ENCODE data around the gene AOC2. TPM values are rescaled to one million over a fixed set of nuclear protein-coding genes. Genes with fewer than 3 reads are reported as not detected.

The AOC2 gene
- total RNA-seq, 1 experiment from 2014 or later, result 1.4 TPM

DNA sequence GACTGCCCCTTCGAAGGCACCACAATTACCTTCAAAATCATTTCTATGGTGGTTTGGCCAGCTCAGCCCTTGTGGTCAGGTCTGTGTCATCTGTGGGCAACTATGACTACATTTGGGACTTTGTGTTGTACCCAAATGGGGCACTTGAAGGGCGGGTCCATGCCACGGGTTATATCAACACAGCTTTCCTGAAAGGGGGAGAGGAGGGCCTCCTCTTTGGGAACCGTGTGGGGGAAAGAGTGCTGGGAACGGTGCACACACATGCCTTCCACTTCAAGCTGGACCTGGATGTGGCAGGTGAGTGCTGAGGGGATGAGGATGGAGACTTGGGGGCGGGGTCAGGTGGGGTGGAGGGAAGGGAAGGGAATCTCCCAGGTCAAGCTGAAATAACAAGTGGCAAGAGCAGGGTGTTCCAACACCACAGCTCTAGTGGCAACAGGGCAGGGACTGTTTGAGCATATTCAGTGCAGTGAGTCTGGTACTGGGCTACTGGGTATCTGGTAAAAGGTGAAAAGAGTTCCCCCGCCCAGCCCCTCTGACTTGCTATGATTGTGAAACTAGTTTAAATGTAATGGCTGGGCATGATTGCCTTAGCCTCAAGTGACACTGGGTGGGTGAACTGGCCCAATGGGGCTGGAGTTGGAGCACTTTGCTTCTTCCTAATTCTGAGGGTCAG lies 1.7 kb downstream of the AOC2 start:
- Histone ChIP-seq H3K9me3 (ENCODE audit: low read length) (no peaks in the 10 kb centered on the region), H3K27me3 (ENCODE audit: low read length) (no peaks in the 10 kb centered on the region), H3F3A (ENCODE audit: low read length, unreplicated experiment) (no peaks in the 10 kb centered on the region), H2AFZ (ENCODE audit: low read length) (no peak overlapping the region), H4K20me1 (ENCODE audit: low read length) (no peaks in the 10 kb centered on the region), H3K79me2 (ENCODE audit: low read length) (no peaks in the 10 kb centered on the region), H3K36me3 (ENCODE audit: low read depth, low read length) (peaks cover 36% of the 10 kb centered on the region), H3K9ac (ENCODE audit: low read length) (no peak overlapping the region), H3K4me2 (ENCODE audit: low read length) (no peak overlapping the region; the same call in 1 of the 2 replicates), H3K9me2 (replicated peaks; ENCODE audit: low read length) (no peaks in the 10 kb centered on the region), H3K27ac (ENCODE audit: low read length) (peak overlapping the region; percentile 22; the same call in 1 of the 2 replicates), H3K4me1 (ENCODE audit: insufficient read depth, low read length) (peaks cover 8% of the 10 kb centered on the region), H3K4me3 (ENCODE audit: low read length) (no peak overlapping the region)
- TF ChIP-seq, protein P1, sequence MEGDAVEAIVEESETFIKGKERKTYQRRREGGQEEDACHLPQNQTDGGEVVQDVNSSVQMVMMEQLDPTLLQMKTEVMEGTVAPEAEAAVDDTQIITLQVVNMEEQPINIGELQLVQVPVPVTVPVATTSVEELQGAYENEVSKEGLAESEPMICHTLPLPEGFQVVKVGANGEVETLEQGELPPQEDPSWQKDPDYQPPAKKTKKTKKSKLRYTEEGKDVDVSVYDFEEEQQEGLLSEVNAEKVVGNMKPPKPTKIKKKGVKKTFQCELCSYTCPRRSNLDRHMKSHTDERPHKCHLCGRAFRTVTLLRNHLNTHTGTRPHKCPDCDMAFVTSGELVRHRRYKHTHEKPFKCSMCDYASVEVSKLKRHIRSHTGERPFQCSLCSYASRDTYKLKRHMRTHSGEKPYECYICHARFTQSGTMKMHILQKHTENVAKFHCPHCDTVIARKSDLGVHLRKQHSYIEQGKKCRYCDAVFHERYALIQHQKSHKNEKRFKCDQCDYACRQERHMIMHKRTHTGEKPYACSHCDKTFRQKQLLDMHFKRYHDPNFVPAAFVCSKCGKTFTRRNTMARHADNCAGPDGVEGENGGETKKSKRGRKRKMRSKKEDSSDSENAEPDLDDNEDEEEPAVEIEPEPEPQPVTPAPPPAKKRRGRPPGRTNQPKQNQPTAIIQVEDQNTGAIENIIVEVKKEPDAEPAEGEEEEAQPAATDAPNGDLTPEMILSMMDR (conservative IDR thresholded peaks at IDR 0.05; ENCODE audit: low read depth, low read length), result no peak
- no peak for TF ChIP-seq EZH2 (IDR thresholded peaks at IDR 0.05; ENCODE audit: low read length, unreplicated experiment)
- BruUV-seq (replicated peaks), result no TSS peak
- CTCF ChIA-PET, result no interaction called here
- DNase-seq (peak; percentile 46), ATAC-seq (no peak)
- POLR2A ChIA-PET (ENCODE audit: unreplicated experiment), result no interaction called here
- intact Hi-C loops (cut with micrococcal nuclease), result loop anchor here (5.0 kb wide), 1 partner anchor 151 kb away; the partner anchor contains the start of gene RPL27

DNA sequence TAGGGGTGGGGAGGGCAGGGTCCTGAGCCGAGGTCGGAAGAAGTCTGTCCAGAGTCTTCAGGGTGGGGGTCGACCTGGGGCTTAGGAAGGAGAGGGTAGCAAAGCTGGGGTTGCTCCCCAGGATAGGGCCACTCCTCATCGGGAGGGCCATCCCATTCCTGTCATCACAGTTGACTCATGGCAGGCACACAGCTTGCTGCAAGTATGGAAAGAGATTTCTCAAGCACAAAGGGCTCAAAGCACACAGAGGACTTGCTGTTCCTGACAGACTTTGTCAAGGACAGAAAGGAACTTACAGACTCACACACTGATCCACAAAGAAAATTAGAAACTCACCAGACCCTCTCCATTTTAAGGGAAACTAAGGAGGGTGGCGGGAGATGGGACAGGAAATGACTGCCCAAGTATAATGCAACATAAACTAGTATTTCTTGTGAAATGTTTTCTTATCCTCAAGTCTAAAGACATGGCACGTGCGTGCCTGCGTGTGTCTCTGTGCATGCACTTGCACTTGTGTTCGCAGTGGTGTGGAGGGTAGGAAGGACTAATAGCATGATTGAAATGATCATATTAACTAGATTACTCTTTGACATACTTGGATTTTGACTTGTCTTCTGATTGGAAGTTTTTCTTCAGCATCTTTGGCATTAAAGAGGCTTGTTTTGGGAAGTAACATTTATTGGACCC lies 2.4 kb downstream of the AOC2 start:
- peaks cover 30% of the 10 kb centered on the region for H3K36me3 ChIP-seq (ENCODE audit: low read depth, low read length)
- H3K27ac ChIP-seq (ENCODE audit: low read length), result peak overlapping the region; percentile 22; the same call in 1 of the 2 replicates
- no peak overlapping the region for H3K9ac ChIP-seq (ENCODE audit: low read length)
- no peaks in the 10 kb centered on the region for H3K27me3 ChIP-seq (ENCODE audit: low read length)
- H3K9me3 ChIP-seq (ENCODE audit: low read length), result no peaks in the 10 kb centered on the region
- ChIA-PET POLR2A (ENCODE audit: unreplicated experiment) (no interaction called here), CTCF (interaction anchor here (0.6 to 1.4 kb wide), 2 partner anchors 82 to 151 kb away, joined by 3 to 8 read pairs; partner anchors contain the start of gene RPL27)
- no peaks in the 10 kb centered on the region for H3K9me2 ChIP-seq (replicated peaks; ENCODE audit: low read length)
- no peaks in the 10 kb centered on the region for H3F3A ChIP-seq (ENCODE audit: low read length, unreplicated experiment)
- no peaks in the 10 kb centered on the region for H3K79me2 ChIP-seq (ENCODE audit: low read length)
- no peak for TF ChIP-seq EZH2phosphoT487 (IDR thresholded peaks at IDR 0.05; ENCODE audit: borderline replicate concordance, low read length)
- no TSS peak for BruUV-seq (replicated peaks)
- H2AFZ ChIP-seq (ENCODE audit: low read length), result no peak overlapping the region
- no peak for ATAC-seq
- intact Hi-C loops (cut with micrococcal nuclease), result loop anchor here (5.0 kb wide), 1 partner anchor 151 kb away; the partner anchor contains the start of gene RPL27
- H3K4me3 ChIP-seq (ENCODE audit: low read length), result no peak overlapping the region
- no peaks in the 10 kb centered on the region for H4K20me1 ChIP-seq (ENCODE audit: low read length)
- DNase-seq, result no peak
- H3K4me2 ChIP-seq (ENCODE audit: low read length), result no peak overlapping the region
- peaks cover 8% of the 10 kb centered on the region for H3K4me1 ChIP-seq (ENCODE audit: insufficient read depth, low read length)

DNA sequence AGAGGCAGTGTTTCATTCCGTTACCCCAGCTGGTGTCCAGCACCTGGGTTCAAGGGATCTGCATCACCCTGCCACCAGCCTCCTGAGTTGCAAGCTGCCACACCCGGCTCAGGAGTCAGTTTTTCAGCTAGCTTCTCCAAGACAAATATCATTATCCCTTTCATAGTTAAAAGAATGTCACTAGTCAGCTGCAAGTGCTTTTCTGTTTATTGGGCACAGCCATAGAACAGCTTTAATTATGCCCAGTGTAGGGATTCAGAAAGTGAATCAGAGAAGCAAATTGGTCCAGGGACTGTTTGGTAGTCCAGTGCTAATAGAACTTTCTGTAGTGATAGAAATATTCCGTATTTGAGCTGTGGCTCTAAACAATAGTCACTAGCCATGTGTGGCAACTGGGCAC lies 3.7 kb downstream of the AOC2 start:
- TF ChIP-seq, protein P1 (conservative IDR thresholded peaks at IDR 0.05; ENCODE audit: low read depth, low read length), result no peak
- TF ChIP-seq EZH2 (IDR thresholded peaks at IDR 0.05; ENCODE audit: low read length, unreplicated experiment) (no peak), EZH2phosphoT487 (IDR thresholded peaks at IDR 0.05; ENCODE audit: borderline replicate concordance, low read length) (no peak)
- ChIA-PET CTCF (interaction anchor here (1.4 kb wide), 1 partner anchor 81 kb away, joined by 8 read pairs; no protein-coding TSS in a partner anchor), POLR2A (ENCODE audit: unreplicated experiment) (no interaction called here)
- no peaks in the 10 kb centered on the region for H3K9me2 ChIP-seq (replicated peaks; ENCODE audit: low read length)
- H3F3A ChIP-seq (ENCODE audit: low read length, unreplicated experiment), result no peaks in the 10 kb centered on the region
- DNase-seq, result no peak
- no peaks in the 10 kb centered on the region for H3K9me3 ChIP-seq (ENCODE audit: low read length)
- no TSS peak for BruUV-seq (replicated peaks)
- H3K79me2 ChIP-seq (ENCODE audit: low read length), result no peaks in the 10 kb centered on the region
- H3K27ac ChIP-seq (ENCODE audit: low read length), result no peak overlapping the region
- peaks cover 8% of the 10 kb centered on the region for H3K4me1 ChIP-seq (ENCODE audit: insufficient read depth, low read length)
- no peak overlapping the region for H3K4me3 ChIP-seq (ENCODE audit: low read length)
- intact Hi-C loops (cut with micrococcal nuclease), result loop anchor here (5.0 kb wide), 1 partner anchor 149 kb away; the partner anchor contains the start of gene RPL27
- H3K36me3 ChIP-seq (ENCODE audit: low read depth, low read length), result peaks cover 22% of the 10 kb centered on the region
- H3K4me2 ChIP-seq (ENCODE audit: low read length), result no peak overlapping the region
- no peak overlapping the region for H3K9ac ChIP-seq (ENCODE audit: low read length)
- no peak for ATAC-seq
- H2AFZ ChIP-seq (ENCODE audit: low read length), result no peak overlapping the region
- H4K20me1 ChIP-seq (ENCODE audit: low read length), result no peaks in the 10 kb centered on the region
- H3K27me3 ChIP-seq (ENCODE audit: low read length), result no peaks in the 10 kb centered on the region
